ENCODE measurements around the gene ELN. TPM values are rescaled to one million over a fixed set of nuclear protein-coding genes. Genes with fewer than 3 reads are reported as not detected.

The ELN gene
- total RNA-seq, 2 donors from 2014 or later, result 91.7 to 166 TPM

DNA sequence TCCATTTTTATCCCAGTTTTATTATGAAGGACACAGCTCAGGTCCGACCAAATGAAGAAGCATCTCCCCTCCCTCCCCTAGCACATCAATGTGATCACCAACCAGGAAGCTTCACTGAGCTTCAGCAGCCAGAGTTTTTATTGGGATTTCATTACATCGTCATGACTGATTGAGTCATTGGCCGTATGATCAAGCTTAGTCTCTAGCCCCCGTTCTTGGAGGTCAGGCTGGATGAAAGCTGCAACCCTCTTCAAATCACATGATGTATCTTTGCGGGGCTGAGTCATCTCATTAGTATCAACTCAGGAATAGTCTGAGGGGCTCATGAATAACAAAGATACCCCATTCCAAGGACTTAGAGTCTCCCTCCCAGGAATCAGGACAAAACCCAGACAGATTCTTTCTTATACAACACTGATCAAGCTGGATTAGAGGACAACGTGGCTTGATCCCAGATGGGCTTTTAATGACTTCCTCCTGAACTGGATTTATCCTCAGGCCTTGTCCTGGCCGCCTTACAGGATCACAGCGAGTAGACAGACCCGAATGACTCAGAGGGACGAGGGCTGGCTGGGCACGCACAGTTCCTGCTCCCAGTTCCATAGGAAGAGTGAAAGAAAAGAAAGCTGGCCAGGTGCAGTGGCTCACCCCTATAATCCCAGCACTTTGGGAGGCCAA is 70.1 kb downstream of the ELN start:
- intact Hi-C loops (cut with DNase I), result no loop called here
- DNase-seq (no peak), ATAC-seq (no peak)

DNA sequence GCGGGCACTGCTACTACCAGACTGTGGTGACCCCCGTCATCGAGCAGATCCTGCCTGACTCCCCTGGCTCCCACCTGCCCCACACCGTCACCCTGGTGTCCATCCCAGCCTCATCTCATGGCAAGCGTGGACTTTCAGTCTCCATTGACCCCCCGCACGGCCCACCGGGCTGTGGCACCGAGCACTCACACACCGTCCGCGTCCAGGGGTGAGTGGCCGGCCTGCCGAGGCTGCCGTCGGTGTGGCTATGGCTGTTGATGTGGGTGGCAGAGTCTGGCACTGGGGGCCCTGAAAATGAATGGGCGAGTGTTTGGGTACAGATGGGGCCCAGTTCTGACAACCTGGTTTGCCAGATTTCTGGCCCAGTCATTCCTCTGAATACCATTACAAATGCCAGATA is 71.1 kb downstream of the ELN start:
- DNase-seq (no peak), ATAC-seq (no peak)
- intact Hi-C loops (cut with DNase I), result no loop called here

DNA sequence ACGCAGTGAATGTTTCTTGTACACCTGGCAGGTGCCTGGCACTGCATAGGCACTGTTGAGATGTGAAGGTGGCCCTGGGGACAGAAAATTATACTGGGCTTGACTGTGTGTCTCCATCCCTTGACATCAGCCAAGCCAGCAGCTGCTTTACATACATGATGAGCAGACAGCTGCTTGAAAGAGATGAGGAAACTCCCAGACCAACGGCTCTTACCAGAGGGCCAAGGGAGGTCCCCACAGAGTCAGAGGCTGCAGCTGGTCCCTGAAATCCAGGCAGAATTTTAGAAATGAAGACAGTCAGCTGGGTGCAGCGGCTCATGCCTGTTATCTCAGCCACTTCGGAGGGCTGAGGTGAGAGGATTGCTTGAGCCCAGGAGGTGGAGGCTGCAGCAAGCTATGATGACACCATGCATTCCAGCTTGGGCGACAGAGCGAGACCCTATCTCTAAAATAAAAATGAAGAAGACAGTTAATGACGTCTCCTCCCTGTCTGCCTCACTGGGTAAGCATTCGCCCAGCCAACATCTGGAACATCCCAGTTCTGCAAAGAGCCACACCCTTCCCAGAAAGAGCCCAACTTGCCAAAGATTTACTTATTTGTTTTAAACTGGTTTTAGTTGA is 73.2 kb downstream of the ELN start:
- intact Hi-C loops (cut with DNase I), result no loop called here
- ATAC-seq (peak in 1 of 2 donors; percentile 60), DNase-seq (no peak)

DNA sequence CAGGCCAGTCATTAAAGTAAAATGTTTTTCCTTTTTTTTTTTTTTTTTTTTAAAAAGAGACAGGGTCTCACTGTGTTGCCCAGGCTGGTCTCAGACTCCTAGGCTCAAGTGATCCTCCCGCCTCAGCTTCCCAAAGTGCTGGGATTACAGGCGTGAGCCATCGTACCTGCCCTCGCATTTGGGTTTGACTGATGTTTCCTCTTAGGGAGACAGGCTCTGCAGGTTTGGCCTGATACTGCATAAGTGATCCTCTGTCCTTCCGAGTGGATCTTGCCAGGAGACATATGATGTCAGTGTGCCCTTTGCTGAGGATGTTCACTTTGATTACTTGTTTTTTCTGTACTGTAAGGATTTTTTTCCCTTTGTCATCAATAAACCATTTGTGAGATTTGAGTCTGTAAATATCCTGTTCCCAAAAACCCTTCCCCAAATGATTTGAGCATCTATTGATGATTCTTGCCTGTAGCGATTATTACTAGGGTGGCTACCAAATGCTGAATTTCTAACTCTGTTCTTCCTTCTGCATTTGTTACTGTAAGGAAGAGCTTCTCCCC is 75.3 kb downstream of the ELN start:
- DNase-seq, result no peak
- no peak for ATAC-seq
- intact Hi-C loops (cut with DNase I), result no loop called here

DNA sequence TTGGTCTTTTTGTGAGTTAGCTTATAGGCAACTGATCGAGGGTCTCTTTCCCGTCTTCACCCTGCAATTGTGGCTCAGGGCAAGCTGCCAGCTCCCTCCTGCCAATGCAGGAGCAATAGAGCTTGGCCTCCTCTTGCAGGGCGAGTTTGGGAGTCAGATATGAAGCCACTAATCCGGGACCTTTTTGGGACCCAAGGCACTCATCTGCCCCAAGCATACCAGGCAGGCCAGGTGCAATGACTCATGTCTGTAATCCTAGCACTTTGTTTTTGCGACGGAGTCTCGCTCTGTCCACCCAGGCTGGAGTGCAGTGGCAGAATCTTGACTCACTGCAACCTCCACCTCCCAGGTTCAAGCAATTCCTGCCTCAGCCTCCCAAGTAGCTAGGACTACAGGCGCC is 76.7 kb downstream of the ELN start:
- ATAC-seq (no peak), DNase-seq (no peak)
- intact Hi-C loops (cut with DNase I), result no loop called here

DNA sequence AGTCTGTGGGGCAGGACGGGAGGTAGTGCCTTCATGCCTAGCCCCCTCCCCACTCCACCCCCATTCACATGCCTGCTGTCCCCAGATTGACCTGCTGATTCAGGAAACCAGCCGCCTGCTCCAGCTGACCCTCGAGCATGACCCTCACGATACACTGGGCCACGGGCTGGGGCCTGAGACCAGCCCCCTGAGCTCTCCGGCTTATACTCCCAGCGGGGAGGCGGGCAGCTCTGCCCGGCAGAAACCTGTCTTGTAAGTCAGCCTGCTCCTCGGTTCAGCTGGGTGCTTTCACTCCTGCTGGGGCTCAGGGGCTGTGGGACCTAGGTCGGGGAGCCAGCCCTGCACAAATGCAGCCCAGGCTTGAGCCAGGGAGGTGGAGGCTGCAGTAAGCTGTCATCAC is 78.0 kb downstream of the ELN start:
- ATAC-seq, result no peak
- intact Hi-C loops (cut with DNase I), result no loop called here
- DNase-seq, result no peak

DNA sequence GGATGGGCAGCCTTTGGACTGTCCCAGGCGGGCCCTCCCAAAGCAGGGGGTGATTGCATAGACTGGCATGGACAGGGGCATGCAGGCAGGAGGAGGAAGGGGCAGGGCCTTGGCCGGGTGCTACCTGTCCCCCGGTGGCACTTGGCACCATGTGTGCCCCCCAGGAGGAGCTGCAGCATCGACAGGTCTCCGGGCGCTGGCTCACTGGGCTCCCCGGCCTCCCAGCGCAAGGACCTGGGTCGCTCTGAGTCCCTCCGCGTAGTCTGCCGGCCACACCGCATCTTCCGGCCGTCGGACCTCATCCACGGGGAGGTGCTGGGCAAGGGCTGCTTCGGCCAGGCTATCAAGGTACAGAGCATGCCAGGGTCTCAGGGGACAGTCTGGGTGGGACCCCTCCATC is 78.9 kb downstream of the ELN start:
- intact Hi-C loops (cut with DNase I), result no loop called here
- no peak for DNase-seq
- no peak for ATAC-seq

DNA sequence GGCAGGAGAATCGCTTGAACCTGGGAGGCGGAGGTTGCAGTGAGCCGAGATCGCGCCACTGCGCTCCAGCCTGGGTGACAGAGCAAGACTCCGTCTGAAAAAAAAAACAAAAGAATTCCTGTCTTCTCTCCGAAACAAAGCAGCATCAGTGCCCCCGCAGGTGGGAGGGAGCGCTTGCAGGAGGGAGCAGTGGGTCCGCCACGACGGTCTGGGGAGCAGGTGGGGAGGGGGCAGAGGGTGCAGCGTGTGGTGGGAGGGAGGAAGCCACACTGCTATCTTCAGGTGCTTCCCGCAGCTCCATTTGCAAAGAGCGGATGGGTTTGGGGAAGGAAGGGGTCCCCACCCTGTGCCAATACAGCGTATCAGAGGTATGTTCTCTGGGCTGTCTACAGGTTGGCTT is 87.4 kb downstream of the ELN start:
- no peak for DNase-seq
- intact Hi-C loops (cut with DNase I), result no loop called here
- ATAC-seq, result no peak

DNA sequence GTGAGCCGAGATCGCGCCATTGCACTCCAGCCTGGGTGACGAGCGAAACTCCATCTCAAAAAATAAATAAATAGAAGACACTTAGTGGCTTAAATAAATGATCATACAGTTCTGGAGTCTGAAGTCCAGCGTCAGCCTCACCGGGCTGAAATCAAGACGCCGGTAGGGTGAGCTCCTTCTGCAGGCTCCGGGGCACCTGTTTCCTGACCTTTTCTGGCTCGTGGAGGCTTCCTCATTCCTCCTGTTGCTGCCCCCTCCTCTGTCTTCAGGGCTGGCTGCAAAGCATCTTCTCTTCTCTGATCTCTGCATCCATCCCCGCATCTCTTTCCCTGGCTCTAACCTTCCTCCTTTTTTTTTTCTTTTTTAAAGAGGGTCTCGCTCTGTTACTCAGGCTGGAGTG is 88.4 kb downstream of the ELN start:
- intact Hi-C loops (cut with DNase I), result no loop called here
- ATAC-seq (no peak), DNase-seq (no peak)

Other genes with a start within 250 kb of the ELN start
- gene CLDN4, start 197.2 kb upstream of the ELN start, total RNA-seq, result under 1 TPM in 1 of 2 donors, not detected in 1; 0.71 TPM
- gene METTL27, start 185.7 kb upstream of the ELN start, total RNA-seq, result under 1 TPM; 0.32 to 0.92 TPM
- not detected for gene TMEM270, start 167.0 kb upstream of the ELN start, total RNA-seq
- 10 to 100 TPM; 11.4 to 11.6 TPM for gene LIMK1, start 55.6 kb downstream of the ELN start, total RNA-seq
- gene EIF4H, start 146.2 kb downstream of the ELN start, total RNA-seq, result 100 to 1,000 TPM; 163 to 219 TPM
- 1 to 10 TPM; 4.2 to 5.6 TPM for gene LAT2, start 181.8 kb downstream of the ELN start, total RNA-seq
- 10 to 100 TPM; 13.8 to 14.3 TPM for gene RFC2, start 226.2 kb downstream of the ELN start, total RNA-seq

All from left cardiac atrium (tissue), 4 donors.